ENCODE data around the gene GRB10. TPM values are rescaled to one million over a fixed set of nuclear protein-coding genes. Genes with fewer than 3 reads are reported as not detected.

The GRB10 gene
- total and polyA plus RNA-seq, 2 experiments from 2014 or later = 35.0 to 154 TPM

GRCh38 chr7:50781381-50782293 lies 1.1 kb downstream of the GRB10 start:
- peak overlapping the region; percentile 85 for H3K4me2 ChIP-seq

More at GRCh38 chr7:50781381-50782293, 1.1 kb downstream of the GRB10 start:
- TF ChIP-seq ZNF331 (CRISPR knock-in tag; IDR thresholded peaks at IDR 0.05; ENCODE audit: low read depth) = no peak
- no peak for TF ChIP-seq ZNF114 (CRISPR knock-in tag; IDR thresholded peaks at IDR 0.05)
- TF ChIP-seq ZNF462 (CRISPR knock-in tag; IDR thresholded peaks at IDR 0.05) = no peak
- TF ChIP-seq EZH2 (IDR thresholded peaks at IDR 0.05; ENCODE audit: low read depth, unreplicated experiment) = no peak
- no peak for TF ChIP-seq NANOG (IDR thresholded peaks at IDR 0.05; ENCODE audit: borderline replicate concordance)
- no peak for TF ChIP-seq JUNB (IDR thresholded peaks at IDR 0.05; ENCODE audit: unreplicated experiment)
- no peak for TF ChIP-seq EZH2phosphoT487 (IDR thresholded peaks at IDR 0.05; ENCODE audit: unreplicated experiment)
- no peak for TF ChIP-seq CTCF (conservative IDR thresholded peaks at IDR 0.05; ENCODE audit: low read depth in 2 of 2)
- TF ChIP-seq ETS1 (IDR thresholded peaks at IDR 0.05) = no peak
- TF ChIP-seq CREB1 (CRISPR knock-in tag; IDR thresholded peaks at IDR 0.05; ENCODE audit: low read depth) = no peak
- DNase-seq (ENCODE audit: low spot score) (no peak), ATAC-seq (peak; percentile 32)
- Mint-ChIP-seq H3K36me3 (ENCODE audit: low read depth) (peaks cover 33% of the 10 kb centered on the region), H3K27ac (no peak overlapping the region), H3K4me1 (peaks cover 45% of the 10 kb centered on the region), H3K4me3 (peak overlapping the region; percentile 62), H3K27me3 (ENCODE audit: insufficient read depth, low read depth, poor library complexity) (peaks cover 4% of the 10 kb centered on the region), H3K9me3 (peaks cover 9% of the 10 kb centered on the region)
- Histone ChIP-seq H3K4me3 (peak overlapping the region; percentile 88), H3K27ac (ENCODE audit: low read depth) (no peak overlapping the region), H4K20me1 (replicated peaks; ENCODE audit: insufficient read depth) (peaks cover 69% of the 10 kb centered on the region), H3F3A (replicated peaks; ENCODE audit: low read depth) (no peaks in the 10 kb centered on the region; the same call in 1 of the 2 replicates), H3K79me2 (replicated peaks; ENCODE audit: insufficient read depth) (peaks cover 97% of the 10 kb centered on the region), H3K27me3 (ENCODE audit: insufficient read depth) (peaks cover 10% of the 10 kb centered on the region), H2AFZ (no peak overlapping the region), H3K4me1 (ENCODE audit: insufficient read depth) (peaks cover 36% of the 10 kb centered on the region), H3K36me3 (ENCODE audit: insufficient read depth) (no peaks in the 10 kb centered on the region), H3K9me2 (ENCODE audit: insufficient read depth) (no peaks in the 10 kb centered on the region)

All from GM23338 (cell line).